ENCODE results near the gene MICAL2. TPM values are rescaled to one million over a fixed set of nuclear protein-coding genes. Genes with fewer than 3 reads are reported as not detected.

MICAL2 gene
- total and polyA plus RNA-seq, 3 experiments from 2014 or later = 32.4 to 147 (median 146) TPM

- POLR2A ChIA-PET = interaction anchor here (0.5 kb wide), 1 partner anchor 18 kb away, joined by 3 read pairs; no protein-coding TSS in a partner anchor
- H3K36me3 ChIP-seq (ENCODE audit: insufficient read depth, low read length) = peaks cover 20% of the 10 kb centered on the region
These were observed 98.7 kb downstream of the MICAL2 start for GRCh38 chr11:12209096-12209495.

GRCh38 chr11:12210200-12210599, 99.8 kb downstream of the MICAL2 start:
- no peak overlapping the region for H3K4me3 Mint-ChIP-seq
- H3K27me3 ChIP-seq (ENCODE audit: insufficient read depth, low read length, poor library complexity, severe bottlenecking) = no peaks in the 10 kb centered on the region
- no peak overlapping the region for H3K4me3 ChIP-seq (ENCODE audit: low read length)
- H3K27ac Mint-ChIP-seq = peak overlapping the region in 2 of 8 donors; percentile 32 to 36
- peaks cover 6% of the 10 kb centered on the region for H3K4me1 ChIP-seq (ENCODE audit: insufficient read depth, low read length)
- no peak overlapping the region for H3K27ac ChIP-seq (ENCODE audit: low read depth, low read length)
- CTCF ChIA-PET = interaction anchor here (0.9 kb wide), 1 partner anchor 26 kb away, joined by 3 read pairs; no protein-coding TSS in a partner anchor
- H3K4me1 Mint-ChIP-seq = peaks cover 12 to 32% (median 12%) of the 10 kb centered on the region in 3 donors
- H3K9me3 Mint-ChIP-seq = no peaks in the 10 kb centered on the region
- peaks cover 25% of the 10 kb centered on the region for H3K36me3 ChIP-seq (ENCODE audit: insufficient read depth, low read length)
- POLR2A ChIA-PET = no interaction called here
- peaks cover 29 to 96% (median 47%) of the 10 kb centered on the region in 3 donors for H3K36me3 Mint-ChIP-seq
- no peaks in the 10 kb centered on the region for H3K9me3 ChIP-seq (ENCODE audit: low read length)
- DNase-seq = no peak
- H3K27me3 Mint-ChIP-seq = no peaks in the 10 kb centered on the region

More at GRCh38 chr11:12209096-12209495, 98.7 kb downstream of the MICAL2 start:
- CTCF ChIA-PET = interaction anchor here (1.5 kb wide), 1 partner anchor 161 kb away, joined by 3 read pairs; no protein-coding TSS in a partner anchor
- Mint-ChIP-seq H3K27me3 (no peaks in the 10 kb centered on the region), H3K36me3 (peaks cover 30 to 96% (median 52%) of the 10 kb centered on the region in 3 donors), H3K4me1 (peaks cover 10 to 23% (median 15%) of the 10 kb centered on the region in 3 donors), H3K27ac (peak overlapping the region in 2 of 8 donors; percentile 44 to 83), H3K9me3 (no peaks in the 10 kb centered on the region), H3K4me3 (no peak overlapping the region)
- no peak for DNase-seq
- Histone ChIP-seq H3K27ac (ENCODE audit: low read depth, low read length) (no peak overlapping the region), H3K9me3 (ENCODE audit: low read length) (no peaks in the 10 kb centered on the region), H3K27me3 (ENCODE audit: insufficient read depth, low read length, poor library complexity, severe bottlenecking) (no peaks in the 10 kb centered on the region), H3K4me1 (ENCODE audit: insufficient read depth, low read length) (no peaks in the 10 kb centered on the region), H3K4me3 (ENCODE audit: low read length) (no peak overlapping the region)

GRCh38 chr11:12211331-12212065, 101.1 kb downstream of the MICAL2 start:
- H3K36me3 ChIP-seq (ENCODE audit: insufficient read depth, low read length) = peaks cover 25% of the 10 kb centered on the region
- peaks cover 35 to 96% (median 47%) of the 10 kb centered on the region in 3 donors for H3K36me3 Mint-ChIP-seq
- no peak overlapping the region for H3K4me3 ChIP-seq (ENCODE audit: low read length)
- H3K4me1 ChIP-seq (ENCODE audit: insufficient read depth, low read length) = peaks cover 9% of the 10 kb centered on the region
- DNase-seq = no peak
- peaks cover 19 to 40% (median 25%) of the 10 kb centered on the region in 3 donors for H3K4me1 Mint-ChIP-seq
- no peak overlapping the region for H3K27ac ChIP-seq (ENCODE audit: low read depth, low read length)
- ChIA-PET CTCF (no interaction called here), POLR2A (no interaction called here)
- H3K27ac Mint-ChIP-seq = peak overlapping the region in 3 of 8 donors; percentile 26 to 84 (median 41)
- H3K27me3 Mint-ChIP-seq = no peaks in the 10 kb centered on the region
- no peaks in the 10 kb centered on the region for H3K9me3 ChIP-seq (ENCODE audit: low read length)
- H3K27me3 ChIP-seq (ENCODE audit: insufficient read depth, low read length, poor library complexity, severe bottlenecking) = no peaks in the 10 kb centered on the region
- H3K9me3 Mint-ChIP-seq = no peaks in the 10 kb centered on the region
- H3K4me3 Mint-ChIP-seq = no peak overlapping the region

GRCh38 chr11:12212174-12212820, 101.9 kb downstream of the MICAL2 start:
- Mint-ChIP-seq H3K27me3 (no peaks in the 10 kb centered on the region), H3K4me1 (peaks cover 19 to 40% (median 28%) of the 10 kb centered on the region in 3 donors), H3K36me3 (peaks cover 34 to 96% (median 40%) of the 10 kb centered on the region in 3 donors), H3K27ac (peak overlapping the region in 4 of 8 donors; percentile 16 to 84 (median 34)), H3K4me3 (no peak overlapping the region), H3K9me3 (no peaks in the 10 kb centered on the region)
- DNase-seq = no peak
- POLR2A ChIA-PET = no interaction called here
- Histone ChIP-seq H3K27me3 (ENCODE audit: insufficient read depth, low read length, poor library complexity, severe bottlenecking) (no peaks in the 10 kb centered on the region), H3K4me3 (ENCODE audit: low read length) (no peak overlapping the region), H3K36me3 (ENCODE audit: insufficient read depth, low read length) (peaks cover 21% of the 10 kb centered on the region), H3K4me1 (ENCODE audit: insufficient read depth, low read length) (peaks cover 14% of the 10 kb centered on the region), H3K27ac (ENCODE audit: low read depth, low read length) (no peak overlapping the region), H3K9me3 (ENCODE audit: low read length) (no peaks in the 10 kb centered on the region)
- CTCF ChIA-PET = no interaction called here

GRCh38 chr11:12212821-12213185, 102.4 kb downstream of the MICAL2 start:
- ChIA-PET CTCF (no interaction called here), POLR2A (no interaction called here)
- no peak overlapping the region for H3K4me3 ChIP-seq (ENCODE audit: low read length)
- no peaks in the 10 kb centered on the region for H3K27me3 Mint-ChIP-seq
- H3K36me3 Mint-ChIP-seq = peaks cover 34 to 96% (median 39%) of the 10 kb centered on the region in 3 donors
- H3K9me3 ChIP-seq (ENCODE audit: low read length) = no peaks in the 10 kb centered on the region
- no peaks in the 10 kb centered on the region for H3K27me3 ChIP-seq (ENCODE audit: insufficient read depth, low read length, poor library complexity, severe bottlenecking)
- H3K36me3 ChIP-seq (ENCODE audit: insufficient read depth, low read length) = peaks cover 19% of the 10 kb centered on the region
- no peak overlapping the region for H3K4me3 Mint-ChIP-seq
- H3K4me1 ChIP-seq (ENCODE audit: insufficient read depth, low read length) = peaks cover 15% of the 10 kb centered on the region
- DNase-seq = no peak
- H3K27ac ChIP-seq (ENCODE audit: low read depth, low read length) = no peak overlapping the region
- peaks cover 19 to 38% (median 28%) of the 10 kb centered on the region in 3 donors for H3K4me1 Mint-ChIP-seq
- H3K9me3 Mint-ChIP-seq = no peaks in the 10 kb centered on the region
- H3K27ac Mint-ChIP-seq = peak overlapping the region in 5 of 8 donors; percentile 11 to 64 (median 52)

GRCh38 chr11:12213883-12214282, 103.5 kb downstream of the MICAL2 start:
- H3K36me3 Mint-ChIP-seq = peaks cover 36 to 96% (median 38%) of the 10 kb centered on the region in 3 donors
- Histone ChIP-seq H3K36me3 (ENCODE audit: insufficient read depth, low read length) (peaks cover 15% of the 10 kb centered on the region), H3K27ac (ENCODE audit: low read depth, low read length) (no peak overlapping the region), H3K27me3 (ENCODE audit: insufficient read depth, low read length, poor library complexity, severe bottlenecking) (no peaks in the 10 kb centered on the region), H3K4me1 (ENCODE audit: insufficient read depth, low read length) (peaks cover 15% of the 10 kb centered on the region), H3K9me3 (ENCODE audit: low read length) (no peaks in the 10 kb centered on the region), H3K4me3 (ENCODE audit: low read length) (no peak overlapping the region)
- no peaks in the 10 kb centered on the region for H3K9me3 Mint-ChIP-seq
- ChIA-PET CTCF (no interaction called here), POLR2A (interaction anchor here (0.7 to 1.9 kb wide), 2 partner anchors 11 to 12 kb away, joined by 3 to 4 read pairs; no protein-coding TSS in a partner anchor)
- H3K27ac Mint-ChIP-seq = peak overlapping the region in 4 of 8 donors; percentile 11 to 95 (median 70)
- H3K4me3 Mint-ChIP-seq = no peak overlapping the region
- no peaks in the 10 kb centered on the region for H3K27me3 Mint-ChIP-seq
- no peak for DNase-seq
- H3K4me1 Mint-ChIP-seq = peaks cover 16 to 38% (median 23%) of the 10 kb centered on the region in 3 donors

- Histone ChIP-seq H3K4me1 (ENCODE audit: insufficient read depth, low read length) (peaks cover 15% of the 10 kb centered on the region), H3K9me3 (ENCODE audit: low read length) (no peaks in the 10 kb centered on the region), H3K4me3 (ENCODE audit: low read length) (no peak overlapping the region), H3K36me3 (ENCODE audit: insufficient read depth, low read length) (peaks cover 10% of the 10 kb centered on the region), H3K27ac (ENCODE audit: low read depth, low read length) (no peak overlapping the region), H3K27me3 (ENCODE audit: insufficient read depth, low read length, poor library complexity, severe bottlenecking) (no peaks in the 10 kb centered on the region)
- POLR2A ChIA-PET = interaction anchor here (0.7 to 1.9 kb wide), 2 partner anchors 10 to 12 kb away, joined by 3 to 4 read pairs; no protein-coding TSS in a partner anchor
- H3K4me1 Mint-ChIP-seq = peaks cover 15 to 38% (median 21%) of the 10 kb centered on the region in 3 donors
- no peaks in the 10 kb centered on the region for H3K9me3 Mint-ChIP-seq
- H3K27ac Mint-ChIP-seq = peak overlapping the region; percentile 78 to 97 (median 88)
- no peaks in the 10 kb centered on the region for H3K27me3 Mint-ChIP-seq
- no peak for DNase-seq
- peak overlapping the region in 4 of 7 donors; percentile 7 to 39 (median 24) for H3K4me3 Mint-ChIP-seq
- peaks cover 29 to 96% (median 31%) of the 10 kb centered on the region in 3 donors for H3K36me3 Mint-ChIP-seq
- CTCF ChIA-PET = interaction anchor here (1.2 kb wide), 1 partner anchor 9 kb away, joined by 4 read pairs; no protein-coding TSS in a partner anchor
These were observed 104.4 kb downstream of the MICAL2 start for GRCh38 chr11:12214751-12215150.
